Measurements from ENCODE around the gene EVI5. TPM values are rescaled to one million over a fixed set of nuclear protein-coding genes. Genes with fewer than 3 reads are reported as not detected.
"Not testable (repeated sequence)": the region's sequence is repeated elsewhere in the genome, so short reads cannot be mapped to it uniquely, and the experiment has no call there.

EVI5 gene
- total RNA-seq, 2 donors from 2014 or later = 47.4 to 54.3 TPM

DNA sequence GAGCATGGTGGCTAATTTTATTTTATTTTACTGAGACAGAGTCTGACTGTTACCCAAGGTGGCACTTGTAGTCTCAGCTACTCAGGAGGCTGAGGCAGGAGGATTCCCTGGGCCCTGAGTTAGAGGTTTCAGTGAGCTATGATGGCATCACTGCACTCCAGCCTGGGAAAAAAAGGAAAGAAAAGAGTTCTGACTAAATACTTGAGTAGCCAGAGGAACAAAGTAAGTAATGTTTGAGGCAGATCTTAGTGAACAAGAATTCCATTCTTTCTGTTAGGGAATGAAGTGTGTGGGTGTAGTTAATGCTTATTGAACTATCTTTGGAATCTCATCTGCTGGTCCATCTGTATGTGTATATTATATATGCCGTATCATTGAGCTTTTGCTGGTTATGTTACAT, 13.1 kb upstream of the EVI5 start:
- DNase-seq (ENCODE audit: low spot score) = no peak
- intact Hi-C loops (cut with DNase I) = no loop called here

DNA sequence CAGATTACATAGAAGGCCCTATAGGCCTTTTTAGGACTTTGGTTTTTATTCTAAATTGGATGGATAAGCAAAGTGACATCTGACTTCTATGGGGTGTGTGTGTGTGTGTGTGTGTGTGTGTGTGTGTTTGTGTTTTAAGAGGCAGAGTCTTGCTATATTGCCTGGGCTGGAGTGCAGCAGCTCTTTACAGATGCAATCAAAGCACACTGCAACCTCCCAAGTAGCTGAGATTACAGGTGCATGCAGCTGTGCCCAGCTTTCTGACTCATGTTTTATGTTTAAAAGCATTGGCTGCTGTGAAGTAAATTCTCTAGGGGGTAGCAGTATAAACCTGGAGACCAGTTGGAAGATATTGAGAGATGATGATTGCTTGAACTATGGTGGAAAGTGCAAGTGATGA, 12.4 kb upstream of the EVI5 start:
- no peak for DNase-seq (ENCODE audit: low spot score)
- intact Hi-C loops (cut with DNase I) = no loop called here

DNA sequence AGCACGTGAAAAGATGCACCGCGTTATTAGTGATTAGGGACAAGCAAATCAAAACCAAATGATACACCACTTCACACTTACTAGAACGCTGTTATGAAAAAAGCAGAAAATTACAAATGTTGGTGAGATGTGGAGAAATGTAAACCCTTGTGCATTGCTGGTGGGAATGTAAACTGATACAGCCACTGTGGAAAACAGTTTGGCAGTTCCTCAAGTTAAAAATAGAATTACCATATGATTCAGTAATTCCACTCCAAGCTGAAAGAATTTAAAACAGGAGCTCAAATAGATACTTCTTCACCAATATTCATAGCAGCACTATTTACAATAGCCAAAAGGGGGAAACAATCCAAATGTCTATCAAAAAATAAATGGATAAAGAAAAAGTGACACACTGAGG, 10.3 kb upstream of the EVI5 start:
- intact Hi-C loops (cut with DNase I) = no loop called here
- no peak for DNase-seq (ENCODE audit: low spot score)

DNA sequence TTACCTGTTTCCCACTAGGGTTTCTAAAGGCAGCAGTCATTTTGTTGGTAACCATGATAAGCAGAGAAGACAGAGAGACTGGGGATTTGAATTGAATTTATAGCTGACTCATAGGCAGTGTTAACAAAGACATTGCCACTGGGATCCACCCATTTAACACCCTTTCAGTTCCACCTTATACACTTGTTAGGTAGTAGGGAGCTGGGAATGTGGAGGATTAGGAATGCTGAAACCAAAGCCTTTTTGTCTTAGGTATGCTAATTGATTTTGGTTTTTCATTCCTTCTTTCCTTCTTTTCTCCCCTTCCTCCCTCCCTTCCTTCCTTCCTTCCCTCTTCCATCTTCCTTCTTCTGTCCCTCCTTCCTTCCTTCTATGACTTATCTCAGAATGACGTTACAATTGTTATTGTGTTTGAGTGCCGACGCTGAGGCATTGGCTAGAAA, 7.5 kb upstream of the EVI5 start:
- DNase-seq (ENCODE audit: low spot score) = no peak
- intact Hi-C loops (cut with DNase I) = no loop called here

DNA sequence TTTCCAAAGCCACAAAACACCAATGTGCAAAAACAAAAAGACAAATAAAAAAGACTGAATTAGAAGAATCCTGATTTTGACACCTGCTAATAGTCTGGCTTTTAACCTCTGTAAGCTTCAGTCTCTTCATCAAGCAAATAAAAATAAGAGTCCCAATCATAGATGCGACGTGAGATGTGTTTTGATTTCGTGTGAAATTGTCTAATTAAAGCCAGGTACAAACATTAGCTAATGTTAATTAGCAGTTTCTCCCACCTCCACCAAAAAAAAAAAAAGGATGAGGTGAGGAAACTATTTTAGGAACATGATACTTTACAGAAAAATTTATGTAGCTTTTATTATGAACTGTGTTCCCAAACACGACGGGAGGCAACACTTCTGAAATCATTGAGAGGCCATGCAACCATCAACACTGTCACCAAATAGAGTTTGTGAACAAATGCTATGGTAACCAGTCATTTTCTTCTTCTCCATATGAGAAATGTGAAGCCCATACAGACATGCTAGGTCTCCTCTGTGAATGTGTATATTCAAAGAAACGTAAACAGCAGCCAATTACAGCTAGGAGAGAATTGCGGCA, 6.7 kb upstream of the EVI5 start:
- intact Hi-C loops (cut with DNase I) = no loop called here
- no peak for DNase-seq (ENCODE audit: low spot score)

DNA sequence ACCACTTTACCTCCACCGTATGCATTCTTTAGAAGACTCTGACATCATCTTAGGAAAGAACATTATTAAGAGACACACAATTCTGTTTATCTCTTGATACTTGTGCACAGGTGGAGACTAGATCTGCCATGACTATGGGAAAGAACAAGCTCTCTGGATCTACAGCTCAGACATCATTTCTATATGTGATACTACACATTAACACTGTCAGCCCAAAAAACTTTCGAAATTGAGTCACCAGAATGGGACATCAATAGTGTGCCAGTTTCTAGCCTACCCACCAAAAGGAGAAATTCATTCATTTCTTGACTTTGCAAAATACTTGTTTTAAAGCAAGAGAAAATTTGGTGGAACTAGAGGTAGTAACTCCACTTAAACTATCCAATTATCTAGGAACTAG, 6.0 kb upstream of the EVI5 start:
- no peak for DNase-seq (ENCODE audit: low spot score)
- intact Hi-C loops (cut with DNase I) = no loop called here

DNA sequence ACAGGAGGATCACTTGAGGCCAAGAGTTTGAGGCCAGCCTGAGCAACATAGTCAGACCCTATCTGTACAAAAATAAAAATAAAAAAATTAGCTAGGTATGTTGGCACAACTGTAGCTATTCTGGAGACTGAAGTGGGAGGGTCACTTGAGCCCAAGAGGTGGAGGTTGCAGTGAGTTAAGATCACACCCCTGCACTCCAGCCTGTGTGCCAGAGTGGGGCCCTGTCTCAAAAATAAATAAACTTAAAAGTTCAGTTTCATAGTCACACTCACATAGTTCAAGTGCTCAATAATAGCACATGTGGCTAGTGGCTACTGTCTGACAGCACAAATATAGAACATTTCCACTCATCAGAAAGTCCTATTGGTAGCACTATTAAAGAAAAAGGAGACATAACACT, 5.2 kb upstream of the EVI5 start:
- intact Hi-C loops (cut with DNase I) = no loop called here
- no peak for DNase-seq (ENCODE audit: low spot score)

DNA sequence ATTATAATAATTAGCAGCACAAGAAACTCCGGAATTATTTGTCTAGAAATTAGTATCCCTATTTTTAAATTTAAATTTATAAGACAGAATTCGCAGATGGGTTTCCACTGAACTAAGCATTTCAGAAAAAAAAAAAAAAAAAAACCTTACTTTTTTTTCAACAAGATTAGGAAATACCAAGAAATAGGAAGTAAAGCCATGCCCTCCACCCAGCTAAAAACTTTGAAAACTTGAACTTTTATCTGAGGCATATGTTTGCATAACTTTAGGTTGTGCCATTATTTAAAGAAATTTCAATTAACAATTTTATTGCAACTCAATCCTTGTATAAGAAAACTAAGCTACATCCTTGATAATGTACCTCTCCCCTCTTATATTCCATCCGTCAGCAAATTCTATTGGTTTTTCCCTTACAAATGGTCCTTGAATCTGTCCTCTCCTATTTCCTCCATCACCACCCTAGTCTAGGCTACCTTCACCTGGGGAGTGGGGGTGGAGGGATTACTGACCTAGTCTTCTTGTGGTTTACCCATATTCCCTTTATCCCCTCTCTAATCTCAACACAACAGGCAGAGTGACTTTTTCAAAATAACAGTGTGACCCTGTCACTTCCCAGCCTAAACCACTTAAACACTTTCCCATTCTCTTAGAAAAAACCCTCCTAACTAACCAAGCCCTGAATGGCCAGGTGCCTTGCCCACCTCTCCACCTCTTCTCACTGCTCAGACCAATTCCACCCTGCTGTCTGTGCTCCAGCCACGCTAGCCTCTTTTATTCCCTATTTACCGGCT, 1.4 kb upstream of the EVI5 start:
- intact Hi-C loops (cut with DNase I) = loop anchor here in 1 of 2 donors (10.0 kb wide), 1 partner anchor 568 kb away; no protein-coding TSS in a partner anchor
- no peak for DNase-seq (ENCODE audit: low spot score)

DNA sequence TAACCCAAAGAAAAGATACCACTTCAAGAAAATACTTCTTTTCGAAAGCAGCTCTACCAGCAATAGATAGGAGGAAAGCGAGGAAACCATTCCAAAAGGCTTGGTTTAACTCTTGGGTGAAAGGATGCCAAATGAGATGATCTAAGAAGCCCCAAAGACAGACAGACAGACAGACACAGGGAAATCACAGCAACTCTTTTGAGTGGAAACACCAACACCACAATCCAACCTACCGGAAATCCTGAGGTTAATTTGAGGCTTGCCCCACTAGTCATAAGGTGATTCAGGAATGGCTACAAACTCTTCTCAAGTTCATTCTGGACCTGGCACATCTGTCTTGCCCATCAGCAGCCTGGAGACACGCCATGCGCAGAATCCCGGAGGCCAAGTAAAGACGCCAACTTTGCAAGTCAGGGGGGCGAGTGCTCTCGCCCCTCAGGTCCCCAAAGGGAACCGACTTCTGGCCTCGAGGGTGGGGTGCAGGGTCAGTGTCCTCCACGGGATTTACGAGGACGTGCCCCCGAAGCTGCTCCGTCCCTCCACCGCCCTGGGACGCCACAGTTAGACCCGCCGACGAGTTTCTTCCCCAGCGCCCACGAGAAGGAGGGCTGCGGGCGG, 778 bp downstream of the EVI5 start:
- no peak for DNase-seq (ENCODE audit: low spot score)
- intact Hi-C loops (cut with DNase I) = loop anchor here in 1 of 2 donors (10.0 kb wide), 1 partner anchor 571 kb away; no protein-coding TSS in a partner anchor

DNA sequence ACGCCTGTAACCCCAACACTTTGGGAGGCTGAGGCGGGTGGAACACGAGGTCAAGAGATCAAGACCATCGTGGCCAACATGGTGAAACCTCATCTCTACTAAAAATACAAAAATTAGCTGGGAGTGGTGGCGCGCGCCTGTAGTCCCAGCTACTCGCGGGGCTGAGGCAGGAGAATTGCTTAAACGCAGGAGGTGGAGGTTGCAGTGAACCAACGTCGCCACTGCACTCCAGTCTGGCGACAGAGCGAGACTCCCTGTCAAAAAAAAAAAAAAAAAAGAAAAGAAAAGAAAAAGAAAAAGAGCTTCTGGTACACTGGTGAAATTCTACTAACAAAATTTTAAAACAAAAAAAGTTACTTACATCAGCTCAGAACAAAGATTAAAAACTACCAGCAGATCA, 1.4 kb downstream of the EVI5 start:
- intact Hi-C loops (cut with DNase I) = loop anchor here in 1 of 2 donors (10.0 kb wide), 1 partner anchor 571 kb away; no protein-coding TSS in a partner anchor
- DNase-seq (ENCODE audit: low spot score) = peak; percentile 78

DNA sequence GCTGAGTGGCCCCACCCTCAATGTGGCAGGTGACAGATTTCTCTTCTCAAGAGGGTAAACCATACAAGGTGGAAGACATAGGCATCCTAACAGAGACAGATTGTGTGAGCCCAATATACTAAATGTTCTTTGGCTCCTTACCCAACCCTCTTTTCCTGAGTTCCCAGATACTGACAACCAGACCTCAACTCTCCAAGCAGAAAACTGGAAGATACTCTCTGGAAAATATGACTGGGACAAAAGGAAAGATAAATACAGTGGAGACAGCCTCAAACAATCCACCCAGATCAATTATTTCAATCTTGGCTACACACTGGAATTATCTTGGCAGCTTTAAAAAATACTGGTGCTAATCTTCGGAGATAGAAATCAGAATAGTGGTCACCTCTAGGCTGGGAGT, 6.5 kb downstream of the EVI5 start:
- intact Hi-C loops (cut with DNase I) = no loop called here

DNA sequence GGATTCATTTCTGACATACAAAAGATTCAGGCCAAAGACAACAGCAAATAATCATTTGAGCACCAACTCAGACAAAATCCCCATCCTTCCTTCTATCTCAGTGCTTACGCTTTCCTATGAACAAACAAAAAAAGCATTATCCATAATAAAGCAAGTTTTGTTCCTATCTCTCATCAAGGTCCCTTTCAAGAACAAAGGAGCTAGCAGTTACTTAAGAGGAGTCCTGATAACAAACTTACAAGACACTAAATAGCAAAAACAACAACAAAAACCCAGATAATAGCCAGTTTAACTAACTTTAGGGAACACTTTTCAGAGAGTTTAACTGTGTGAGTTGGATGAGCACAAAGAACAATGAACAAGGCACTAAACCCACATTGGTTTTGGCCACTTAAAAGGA, 10.5 kb downstream of the EVI5 start:
- DNase-seq (ENCODE audit: low spot score) = no peak
- intact Hi-C loops (cut with DNase I) = no loop called here

More for the DNA sequence above, 6.5 kb downstream of the EVI5 start:
- DNase-seq (ENCODE audit: low spot score) = no peak

DNA sequence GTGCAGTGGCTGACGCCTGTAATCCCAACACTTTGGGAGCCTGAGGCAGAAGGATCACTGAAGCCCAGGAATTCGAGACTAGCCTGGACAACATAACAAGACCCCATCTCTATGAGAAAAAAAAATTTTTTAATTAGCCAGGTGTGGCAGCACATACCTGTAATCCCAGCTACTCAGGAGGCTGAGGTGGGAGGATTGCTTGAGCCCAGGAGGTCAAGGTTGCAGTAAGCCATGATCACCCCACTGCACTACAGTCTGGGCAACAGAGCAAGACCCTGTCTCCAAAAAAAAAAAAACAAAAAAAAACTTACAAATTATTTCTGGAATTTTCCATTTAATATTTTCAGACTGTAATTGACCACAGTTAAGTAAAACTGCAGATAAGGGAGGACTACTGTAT, 11.2 kb downstream of the EVI5 start:
- intact Hi-C loops (cut with DNase I) = not testable (repeated sequence)

DNA sequence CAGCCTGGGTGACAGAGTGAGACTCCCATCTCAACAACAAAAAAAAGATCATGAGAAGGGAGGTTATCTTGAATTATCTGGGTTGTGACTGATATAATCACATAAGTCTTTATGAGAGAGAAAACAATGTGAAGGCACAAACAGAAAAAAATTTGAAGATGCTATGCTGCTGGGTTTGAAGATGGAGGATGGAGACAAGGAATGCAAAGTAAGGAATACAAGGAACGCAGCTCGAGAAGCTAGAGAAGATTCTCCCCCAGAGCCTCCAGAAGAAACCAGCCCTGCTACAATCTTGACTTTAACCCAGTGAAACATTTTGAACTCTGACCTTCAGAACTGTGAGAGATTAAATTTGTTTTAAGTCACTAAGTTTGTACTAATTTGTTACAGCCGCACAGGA, 15.1 kb downstream of the EVI5 start:
- intact Hi-C loops (cut with DNase I) = no loop called here
- no peak for DNase-seq (ENCODE audit: low spot score)

More for the DNA sequence above, 11.2 kb downstream of the EVI5 start:
- DNase-seq (ENCODE audit: low spot score) = not testable (repeated sequence)

DNA sequence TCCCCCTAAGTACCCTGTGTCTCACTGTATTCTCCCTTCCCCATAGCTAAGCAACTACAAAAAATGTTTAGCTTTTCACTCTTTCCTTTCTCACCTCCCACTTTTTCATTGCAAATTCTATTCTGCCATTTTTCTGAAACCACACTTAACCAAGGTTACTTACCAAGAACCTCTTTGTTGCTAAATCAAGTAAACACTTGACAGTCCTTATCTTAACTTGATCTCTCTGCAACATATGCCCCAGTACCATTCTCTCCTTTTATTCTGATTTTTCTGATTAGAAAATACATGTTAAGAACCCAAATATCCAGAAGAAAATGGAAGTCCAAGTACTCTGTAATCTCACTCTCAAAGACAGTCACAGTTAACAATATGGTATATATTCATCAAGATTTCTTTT, 16.0 kb downstream of the EVI5 start:
- no peak for DNase-seq (ENCODE audit: low spot score)
- intact Hi-C loops (cut with DNase I) = no loop called here

DNA sequence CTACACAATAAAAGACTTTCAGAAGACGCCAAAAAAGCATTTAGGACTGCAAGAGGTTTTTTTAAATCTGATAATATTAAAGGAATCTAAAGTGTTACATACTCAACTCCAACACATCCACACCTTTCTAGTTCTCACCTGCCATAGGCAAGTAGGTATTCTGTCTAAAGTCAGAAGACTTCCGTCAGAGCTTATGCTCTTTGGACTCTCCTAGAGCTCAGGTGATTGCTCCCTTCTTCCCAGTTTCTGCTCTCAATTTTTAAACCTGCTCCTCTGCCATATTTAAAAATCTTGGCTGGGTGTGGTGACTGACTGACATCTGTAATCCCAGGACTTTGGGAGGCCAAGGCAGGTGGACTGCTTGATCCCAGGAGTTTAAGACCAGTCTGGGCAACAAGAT, 16.6 kb downstream of the EVI5 start:
- intact Hi-C loops (cut with DNase I) = no loop called here
- no peak for DNase-seq (ENCODE audit: low spot score)

DNA sequence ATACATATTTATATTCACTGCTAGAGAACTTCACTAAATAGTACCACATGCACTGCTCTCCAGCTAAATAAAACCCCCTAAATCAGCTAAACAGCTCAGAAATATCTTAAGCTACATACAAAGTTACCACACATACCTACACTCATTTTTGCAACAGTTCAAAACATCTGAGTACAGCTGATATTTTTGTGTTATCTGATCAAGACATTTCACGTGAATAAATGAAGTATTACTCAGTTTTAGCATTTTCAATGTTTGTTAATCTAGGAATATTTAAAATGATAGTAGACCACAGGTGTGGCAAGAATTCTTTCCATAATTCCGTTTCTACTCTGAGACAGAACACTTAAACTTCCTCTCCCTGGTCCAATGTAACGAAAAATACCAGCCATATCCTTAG, 20.8 kb downstream of the EVI5 start:
- intact Hi-C loops (cut with DNase I) = no loop called here
- DNase-seq (ENCODE audit: low spot score) = no peak

DNA sequence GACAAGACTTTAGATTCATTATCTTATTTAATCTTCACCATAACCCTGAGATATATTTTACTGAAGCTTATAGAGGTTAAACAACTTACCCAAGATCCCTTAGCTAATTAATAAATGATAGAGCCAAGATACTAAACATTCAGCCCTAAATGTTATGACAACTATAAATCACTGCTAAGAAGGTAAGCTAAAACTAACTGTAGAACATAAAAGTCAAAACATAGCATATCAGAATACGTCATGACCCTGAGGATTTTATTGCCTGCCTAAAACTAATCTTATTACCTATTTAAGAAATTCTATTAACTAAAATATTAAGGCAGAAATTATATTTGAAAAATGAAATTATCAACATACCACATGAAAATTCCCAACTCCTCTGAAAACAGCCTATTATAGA, 22.6 kb downstream of the EVI5 start:
- no peak for DNase-seq (ENCODE audit: low spot score)
- intact Hi-C loops (cut with DNase I) = no loop called here

DNA sequence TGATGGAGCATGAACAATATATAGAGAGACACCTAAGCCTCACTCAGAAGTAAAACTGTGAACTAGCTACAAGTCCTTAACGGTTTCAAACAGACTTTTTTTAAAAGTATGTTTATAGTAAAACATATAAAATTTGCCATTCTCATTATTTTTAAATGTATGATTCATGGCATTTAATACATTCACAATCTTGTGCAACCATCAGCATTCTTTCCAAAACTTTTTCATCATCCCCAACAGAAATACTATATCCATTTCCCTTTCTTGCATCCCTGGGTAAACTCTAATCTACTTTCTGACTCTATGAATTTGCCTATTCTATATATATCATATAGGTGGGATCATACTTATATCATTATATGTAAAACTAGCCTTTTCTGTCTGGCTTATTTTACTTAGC, 25.5 kb downstream of the EVI5 start:
- no peak for DNase-seq (ENCODE audit: low spot score)
- intact Hi-C loops (cut with DNase I) = no loop called here

DNA sequence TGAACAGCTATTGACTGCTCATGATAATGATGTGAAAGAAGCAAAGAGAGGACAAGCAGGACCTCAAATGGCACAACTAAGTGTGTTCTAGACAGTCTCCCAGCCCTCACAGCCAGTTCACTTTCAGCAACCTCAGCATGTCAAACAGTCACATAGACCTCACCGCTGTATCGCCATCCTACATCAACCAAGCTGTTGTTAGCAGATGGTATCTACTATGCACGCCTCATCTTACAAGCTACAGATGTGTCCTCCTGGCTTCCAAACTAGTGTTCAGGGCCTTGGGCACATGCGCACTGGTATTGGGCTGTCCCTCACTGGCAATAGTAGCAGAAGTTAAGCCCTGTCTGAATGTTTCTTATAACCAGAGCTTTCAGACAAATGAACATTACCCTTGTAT, 28.4 kb downstream of the EVI5 start:
- intact Hi-C loops (cut with DNase I) = no loop called here
- DNase-seq (ENCODE audit: low spot score) = no peak

All from posterior vena cava (tissue), 2 donors.